Endothelial cell of umbilical vein (primary cell): Measurements from ENCODE around the gene IZUMO4. TPM values are rescaled to one million over a fixed set of nuclear protein-coding genes. Genes with fewer than 3 reads are reported as not detected.
"Not testable (repeated sequence)": the region's sequence is repeated elsewhere in the genome, so short reads cannot be mapped to it uniquely, and the experiment has no call there.

Experiments used
- BruUV-seq: library from RNA; stranded (reverse); fragments of 400-500 nt; replicated peaks from 2 replicates; lab custom pipeline; 2021; lab: Mats Ljungman, UMichigan
- CTCF ChIA-PET: fragments of 300-600, 350-600 bp; sonication (Branson Sonifier 250); formaldehyde crosslinking; loops from one replicate; lab custom pipeline; 2021; ENCODE audit warnings: antibody characterized with exemption, inconsistent platforms; lab: Charles Lee
- POLR2A ChIA-PET: fragments of 300-600, 350-600 bp; sonication (Branson Sonifier 250); formaldehyde crosslinking; loops from one replicate; lab custom pipeline; 2021; ENCODE audit warnings: antibody characterized with exemption, inconsistent platforms; lab: Charles Lee
- DNase-seq: peaks from one replicate; pipeline ENCODE4 v3.0.0-alpha.2; 2011; ENCODE audit warnings: low read depth, low spot score
- FAIRE-seq: peaks from 2 replicates; lab custom pipeline; 2011; peaks lifted over from hg19 to GRCh38; lab: Jason Lieb, UNC
- H2AFZ ChIP-seq: 2 replicates; pipeline ENCODE4 v1.6.0; 2012; ENCODE audit warnings: low read depth, low read length, control low read depth, inconsistent platforms
- H3K27ac ChIP-seq: 2 replicates; pipeline ENCODE4 v1.5.1; 2011; ENCODE audit warnings: low read depth, mild to moderate bottlenecking, control low read depth, low read length, moderate library complexity; ENCODE audit not compliant: insufficient read depth
- H3K27me3 ChIP-seq, 2 experiments: 2 replicates each; pipeline versions ENCODE4 v1.6.0 to v1.6.1; 2011; ENCODE audit warnings: low read length in 2 of 2, mixed read lengths in 1 of 2; ENCODE audit not compliant: control insufficient read depth in 2 of 2, insufficient read depth in 2 of 2
- H3K36me3 ChIP-seq, 2 experiments: 2 replicates in 1 of 2; 3 replicates in 1 of 2; pipeline ENCODE4 v1.5.1; 2011; ENCODE audit warnings: low read length in 2 of 2, mild to moderate bottlenecking in 1 of 2, moderate library complexity in 1 of 2; ENCODE audit not compliant: control insufficient read depth in 2 of 2, insufficient read depth in 2 of 2; ENCODE audit errors: extremely low read depth in 1 of 2
- H3K4me1 ChIP-seq: 3 replicates; pipeline ENCODE4 v1.5.1; 2011; ENCODE audit warnings: mild to moderate bottlenecking, low read length; ENCODE audit not compliant: control insufficient read depth, insufficient read depth; ENCODE audit errors: extremely low read depth
- H3K4me2 ChIP-seq: 2 replicates; pipeline ENCODE4 v1.6.1; 2011; ENCODE audit warnings: low read length, control low read depth, mixed read lengths; ENCODE audit not compliant: insufficient read depth
- H3K4me3 ChIP-seq, 3 experiments: fragments of 200-600 bp in 1 of 3; sonication (generic), shearing (Covaris generic) in 1 of 3; replicated peaks in 1 of 3; 2 replicates each; pipeline ENCODE4 v1.5.1; 2011 to 2016; ENCODE audit warnings: control low read depth in 3 of 3, low read length in 3 of 3, mild to moderate bottlenecking in 2 of 3, inconsistent platforms in 1 of 3, low read depth in 1 of 3, moderate library complexity in 1 of 3; ENCODE audit not compliant: insufficient read depth in 1 of 3
- H3K79me2 ChIP-seq: 2 replicates; pipeline ENCODE4 v1.6.0; 2012; ENCODE audit warnings: low read length, inconsistent platforms; ENCODE audit not compliant: control insufficient read depth, insufficient read depth
- H3K9ac ChIP-seq: replicated peaks from 2 replicates; pipeline ENCODE3; 2011; ENCODE audit warnings: low read length, control low read depth; ENCODE audit not compliant: insufficient read depth; ENCODE audit errors: extremely low read depth
- H3K9me1 ChIP-seq: replicated peaks from 3 replicates; pipeline ENCODE4 v1.6.0; 2011; ENCODE audit warnings: mild to moderate bottlenecking, low read length; ENCODE audit not compliant: control insufficient read depth, insufficient read depth; ENCODE audit errors: extremely low read depth
- H3K9me3 ChIP-seq: replicated peaks from 2 replicates; pipeline ENCODE4 v1.5.1; 2012; ENCODE audit warnings: low read length, inconsistent platforms; ENCODE audit not compliant: control insufficient read depth, insufficient read depth
- H4K20me1 ChIP-seq: replicated peaks from 2 replicates; pipeline ENCODE3; 2011; ENCODE audit warnings: mild to moderate bottlenecking, low read length; ENCODE audit not compliant: control insufficient read depth, insufficient read depth; ENCODE audit errors: extremely low read depth
- EZH2 ChIP-seq: IDR thresholded peaks from 2 replicates; pipeline ENCODE4 v1.6.1; 2012; ENCODE audit warnings: borderline replicate concordance, low read depth, mild to moderate bottlenecking, moderate library complexity, low read length, inconsistent platforms; ENCODE audit not compliant: severe bottlenecking
- FOS ChIP-seq: IDR thresholded peaks from 2 replicates; pipeline ENCODE4 v1.6.1; 2011; ENCODE audit warnings: mild to moderate bottlenecking, low read length, moderate library complexity, borderline replicate concordance; ENCODE audit not compliant: insufficient read depth
- GATA2 ChIP-seq: IDR thresholded peaks from 2 replicates; pipeline ENCODE4 v1.7.0; 2011; ENCODE audit warnings: low read depth, mild to moderate bottlenecking, moderate library complexity, mixed read lengths, low read length; ENCODE audit not compliant: insufficient read length, insufficient read depth
- JUN ChIP-seq: IDR thresholded peaks from 2 replicates; pipeline ENCODE4 v1.6.1; 2011; ENCODE audit warnings: borderline replicate concordance, low read depth; ENCODE audit not compliant: insufficient read length, insufficient read depth
- MYC ChIP-seq: IDR thresholded peaks from one replicate; pipeline ENCODE4 v1.6.1; 2011; ENCODE audit warnings: mild to moderate bottlenecking, low read depth, low read length
- POLR2A ChIP-seq: IDR thresholded peaks from 2 replicates; pipeline ENCODE4 v1.6.1; 2012; ENCODE audit warnings: low read depth, mild to moderate bottlenecking, control low read depth, low read length
- POLR2AphosphoS5 ChIP-seq: IDR thresholded peaks from 2 replicates; pipeline ENCODE4 v1.6.1; 2012; ENCODE audit warnings: low read depth, mild to moderate bottlenecking, control low read depth, low read length, moderate library complexity; ENCODE audit not compliant: insufficient read depth
- dilution Hi-C: fragments of 300-500 bp; cut with MboI; formaldehyde crosslinking; loops from one replicate; pipeline ENCODE4 v1.15.0; 2019; ENCODE audit warnings: low sequenced_read_pairs; ENCODE audit not compliant: extremely low pct_ligation_motif_present
- intact Hi-C: fragments of 100-400 bp; cut with micrococcal nuclease; formaldehyde crosslinking; loops from one replicate; pipeline ENCODE4 v1.10.0; 2022
- polyA plus RNA-seq, 4 experiments: library from polyadenylated mRNA; depleted of rRNA in 3 of 4; stranded (reverse) in 3 of 4; unstranded in 1 of 4; fragments of >200 nt; gene quantifications; 2 replicates each; pipeline versions ENCODE4 v1.2.1 to v1.2.3, GENCODE V29; 2011 to 2012; ENCODE audit warnings: missing spikeins in 1 of 4
- total RNA-seq: library from RNA; stranded (reverse); gene quantifications from 2 replicates; pipeline ENCODE4 v1.2.3, GENCODE V29; 2021
- TF ChIP-seq, protein P1 (sequence below), 2 donors: IDR thresholded peaks; 1 replicate in 1 of 2; 2 replicates in 1 of 2; pipeline ENCODE4 v1.5.1; 2011; ENCODE audit warnings: low read length in 2 of 2, mild to moderate bottlenecking in 2 of 2, moderate library complexity in 2 of 2, control low read depth in 1 of 2, inconsistent platforms in 1 of 2, low read depth in 1 of 2; ENCODE audit not compliant: insufficient read depth in 1 of 2; ENCODE audit errors: extremely low read depth in 1 of 2
- TF ChIP-seq, protein P2 (sequence below): IDR thresholded peaks from 2 replicates; pipeline ENCODE4 v1.6.1; 2011; ENCODE audit not compliant: insufficient read depth, insufficient read length

The IZUMO4 gene
- total and polyA plus RNA-seq, 2 donors (not counting 3 experiments of a cell fraction or from before 2014, with no cell fraction given) = 1.1 to 2.0 TPM

DNA sequence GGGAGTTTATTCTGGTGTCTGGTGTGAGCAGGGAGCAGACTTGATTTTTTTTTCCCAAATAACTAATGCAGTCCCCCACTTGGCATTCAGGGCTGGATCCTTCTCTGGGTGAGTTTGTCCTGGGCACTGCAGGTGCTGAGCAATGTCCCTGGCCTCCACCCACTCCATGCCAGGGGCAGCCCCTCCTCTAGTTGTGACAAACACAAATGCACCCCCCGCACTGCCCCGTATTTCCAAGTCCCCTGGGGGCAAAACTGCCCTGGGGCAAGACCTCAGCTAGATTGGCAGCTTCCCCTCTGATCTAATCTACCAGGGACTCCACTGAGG, 7.0 kb upstream of the IZUMO4 start:
- H3K4me2 ChIP-seq = no peak overlapping the region
- no peak for DNase-seq
- peak; percentile 55 for FAIRE-seq
- TF ChIP-seq, protein P1, sequence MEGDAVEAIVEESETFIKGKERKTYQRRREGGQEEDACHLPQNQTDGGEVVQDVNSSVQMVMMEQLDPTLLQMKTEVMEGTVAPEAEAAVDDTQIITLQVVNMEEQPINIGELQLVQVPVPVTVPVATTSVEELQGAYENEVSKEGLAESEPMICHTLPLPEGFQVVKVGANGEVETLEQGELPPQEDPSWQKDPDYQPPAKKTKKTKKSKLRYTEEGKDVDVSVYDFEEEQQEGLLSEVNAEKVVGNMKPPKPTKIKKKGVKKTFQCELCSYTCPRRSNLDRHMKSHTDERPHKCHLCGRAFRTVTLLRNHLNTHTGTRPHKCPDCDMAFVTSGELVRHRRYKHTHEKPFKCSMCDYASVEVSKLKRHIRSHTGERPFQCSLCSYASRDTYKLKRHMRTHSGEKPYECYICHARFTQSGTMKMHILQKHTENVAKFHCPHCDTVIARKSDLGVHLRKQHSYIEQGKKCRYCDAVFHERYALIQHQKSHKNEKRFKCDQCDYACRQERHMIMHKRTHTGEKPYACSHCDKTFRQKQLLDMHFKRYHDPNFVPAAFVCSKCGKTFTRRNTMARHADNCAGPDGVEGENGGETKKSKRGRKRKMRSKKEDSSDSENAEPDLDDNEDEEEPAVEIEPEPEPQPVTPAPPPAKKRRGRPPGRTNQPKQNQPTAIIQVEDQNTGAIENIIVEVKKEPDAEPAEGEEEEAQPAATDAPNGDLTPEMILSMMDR (IDR thresholded peaks at IDR 0.05; ENCODE audit: extremely low read depth in 1 of 2, insufficient read depth in 1 of 2, low read depth in 1 of 2, low read length in 2 of 2) = no peak
- TF ChIP-seq POLR2A = no peak
- no peak for TF ChIP-seq EZH2
- TF ChIP-seq FOS = no peak
- TF ChIP-seq POLR2AphosphoS5 = no peak
- no peak for TF ChIP-seq JUN
- TF ChIP-seq MYC = no peak
- no peak for TF ChIP-seq GATA2
- TF ChIP-seq, protein P2, sequence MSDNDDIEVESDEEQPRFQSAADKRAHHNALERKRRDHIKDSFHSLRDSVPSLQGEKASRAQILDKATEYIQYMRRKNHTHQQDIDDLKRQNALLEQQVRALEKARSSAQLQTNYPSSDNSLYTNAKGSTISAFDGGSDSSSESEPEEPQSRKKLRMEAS = no peak
- dilution Hi-C loops (no loop called here), intact Hi-C loops (no loop called here)
- H3K79me2 ChIP-seq = peaks cover 45% of the 10 kb centered on the region
- ChIA-PET CTCF (interaction anchor here (0.9 to 1.5 kb wide), 3 partner anchors 20 to 71 kb away, joined by 3 to 4 read pairs (median 3); no protein-coding TSS in a partner anchor), POLR2A (no interaction called here)
- H3K4me3 ChIP-seq = no peak overlapping the region
- no peaks in the 10 kb centered on the region for H3K36me3 ChIP-seq
- H3K9me1 ChIP-seq = no peaks in the 10 kb centered on the region
- H3K9me3 ChIP-seq = no peaks in the 10 kb centered on the region
- no peaks in the 10 kb centered on the region for H3K27me3 ChIP-seq
- H3K4me1 ChIP-seq = peaks cover 42% of the 10 kb centered on the region
- H3K27ac ChIP-seq = peak overlapping the region; percentile 53
- no peak overlapping the region for H3K9ac ChIP-seq
- BruUV-seq = no TSS peak
- H2AFZ ChIP-seq = no peak overlapping the region
- H4K20me1 ChIP-seq = no peaks in the 10 kb centered on the region

- POLR2A ChIA-PET = interaction anchor here (0.7 kb wide), 1 partner anchor 91 kb away, joined by 3 read pairs; no protein-coding TSS in a partner anchor
- H3K9me1 ChIP-seq, H3K9ac ChIP-seq, dilution Hi-C loops, H3K9me3 ChIP-seq, CTCF ChIA-PET, H3K4me2 ChIP-seq, H2AFZ ChIP-seq, DNase-seq, H4K20me1 ChIP-seq, intact Hi-C loops, H3K36me3 ChIP-seq, H3K4me3 ChIP-seq, H3K27me3 ChIP-seq, BruUV-seq, FAIRE-seq, H3K27ac ChIP-seq: not testable (repeated sequence)
- Histone ChIP-seq H3K79me2 (peaks cover 56% of the 10 kb centered on the region), H3K4me1 (peaks cover 36% of the 10 kb centered on the region)
These were observed 4.7 kb upstream of the IZUMO4 start for GRCh38 chr19:2091926-2092525.
